Gastroesophageal sphincter (tissue), 4 donors: ENCODE results near the gene SLC26A8. TPM values are rescaled to one million over a fixed set of nuclear protein-coding genes. Genes with fewer than 3 reads are reported as not detected.

ENCODE experiments used
- ATAC-seq: fragments of 150-250 bp; one replicate; pipeline ENCODE4 v1.9.1; 2016; ENCODE audit warnings: mild to moderate bottlenecking, moderate library complexity
- H3K27ac ChIP-seq, 4 donors: fragments of 200-600 bp; sonication (generic) in 3 of 4; 1 replicate in 3 of 4; 2 replicates in 1 of 4; pipeline ENCODE4 v1.5.1; 2016 to 2019
- H3K27me3 ChIP-seq: fragments of 200-600 bp; sonication (generic); one replicate; pipeline ENCODE4 v1.5.1; 2019
- H3K36me3 ChIP-seq, 2 donors: fragments of 200-600 bp; sonication (generic); one replicate each; pipeline ENCODE4 v1.5.1; 2019; ENCODE audit warnings: control low read depth in 1 of 2
- H3K4me1 ChIP-seq, 3 donors: fragments of 200-600 bp; sonication (generic); 1 replicate in 2 of 3; 2 replicates in 1 of 3; pipeline ENCODE4 v1.5.1; 2016 to 2019; ENCODE audit warnings: control low read depth in 2 of 3
- H3K4me3 ChIP-seq, 2 donors: fragments of 200-600 bp; sonication (generic); one replicate each; pipeline ENCODE4 v1.5.1; 2019; ENCODE audit warnings: mild to moderate bottlenecking in 1 of 2, moderate library complexity in 1 of 2
- H3K9me3 ChIP-seq, 3 donors: fragments of 200-600 bp; sonication (generic); one replicate each; pipeline ENCODE4 v1.5.1; 2017 to 2019; ENCODE audit warnings: control low read depth in 2 of 3
- CTCF ChIP-seq, 4 experiments: fragments of 200-600 bp in 2 of 4; fragments of 450-650 bp in 2 of 4; sonication (generic) in 1 of 4; IDR thresholded peaks; one replicate each; pipeline ENCODE4 v1.5.1; 2017 to 2019; ENCODE audit warnings: antibody characterized with exemption in 4 of 4, mild to moderate bottlenecking in 2 of 4, moderate library complexity in 2 of 4
- EP300 ChIP-seq: sonication (generic); formaldehyde crosslinking; IDR thresholded peaks from one replicate; pipeline ENCODE4 v1.6.1; 2017; ENCODE audit warnings: antibody characterized with exemption, mild to moderate bottlenecking
- POLR2A ChIP-seq, 2 donors: fragments of 450-650 bp; IDR thresholded peaks; one replicate each; pipeline ENCODE4 v1.6.1; 2017; ENCODE audit warnings: antibody characterized with exemption in 2 of 2, mild to moderate bottlenecking in 2 of 2, moderate library complexity in 1 of 2
- POLR2AphosphoS5 ChIP-seq: sonication (generic); formaldehyde crosslinking; IDR thresholded peaks from one replicate; pipeline ENCODE4 v1.6.1; 2017; ENCODE audit warnings: antibody characterized with exemption
- WGBS, 2 donors: methylation state at CpG; one replicate each; pipeline ENCODE4 v1.1.5; 2018; ENCODE audit warnings: low coverage in 1 of 2; 5-methylcytosine and 5-hydroxymethylcytosine counted together
- total RNA-seq, 4 donors: library from RNA; depleted of rRNA; stranded (reverse); fragments of >200 nt; gene quantifications; one replicate each; pipeline ENCODE4 v1.1.0, GENCODE V29; 2016

The SLC26A8 gene
- total RNA-seq, 4 donors from 2014 or later, result not detected

GRCh38 chr6:35977308-35977707, 47.1 kb downstream of the SLC26A8 start:
- ATAC-seq, result no peak
- peaks cover 0 to 6% (median 0%) of the 10 kb centered on the region in 3 donors for H3K4me1 ChIP-seq
- no peak overlapping the region for H3K4me3 ChIP-seq
- no peaks in the 10 kb centered on the region for H3K9me3 ChIP-seq
- H3K36me3 ChIP-seq, result no peaks in the 10 kb centered on the region
- H3K27me3 ChIP-seq, result no peaks in the 10 kb centered on the region
- TF ChIP-seq POLR2A (IDR thresholded peaks at IDR 0.05) (no peak), EP300 (no peak), CTCF (IDR thresholded peaks at IDR 0.05) (no peak), POLR2AphosphoS5 (no peak)
- 77 to 91% methylated on average over 4 of the region's 4 CpGs for WGBS, 2 donors
- H3K27ac ChIP-seq, result no peak overlapping the region

- Histone ChIP-seq H3K9me3 (no peaks in the 10 kb centered on the region), H3K4me1 (peaks cover 0 to 7% (median 0%) of the 10 kb centered on the region in 3 donors), H3K36me3 (no peaks in the 10 kb centered on the region), H3K27ac (no peak overlapping the region), H3K27me3 (no peaks in the 10 kb centered on the region), H3K4me3 (no peak overlapping the region)
- 78 to 87% methylated on average over 7 of the region's 9 CpGs for WGBS, 2 donors
- TF ChIP-seq POLR2A (IDR thresholded peaks at IDR 0.05) (no peak), CTCF (IDR thresholded peaks at IDR 0.05) (no peak), EP300 (no peak), POLR2AphosphoS5 (no peak)
- ATAC-seq, result no peak
Observed at GRCh38 chr6:35973670-35974222, 50.7 kb downstream of the SLC26A8 start.

GRCh38 chr6:35972471-35973367, 51.7 kb downstream of the SLC26A8 start:
- Histone ChIP-seq H3K4me1 (peaks cover 0 to 7% (median 0%) of the 10 kb centered on the region in 3 donors), H3K9me3 (no peaks in the 10 kb centered on the region), H3K27ac (no peak overlapping the region), H3K27me3 (no peaks in the 10 kb centered on the region), H3K4me3 (no peak overlapping the region), H3K36me3 (no peaks in the 10 kb centered on the region)
- WGBS, 2 donors, result 50 to 66% methylated on average over 4 to 7 of the region's 7 CpGs
- ATAC-seq, result no peak
- TF ChIP-seq CTCF (IDR thresholded peaks at IDR 0.05), result no peak
- TF ChIP-seq POLR2A (IDR thresholded peaks at IDR 0.05), result no peak
- no peak for TF ChIP-seq EP300
- no peak for TF ChIP-seq POLR2AphosphoS5

GRCh38 chr6:35970181-35970580, 54.3 kb downstream of the SLC26A8 start:
- no peak for TF ChIP-seq CTCF (IDR thresholded peaks at IDR 0.05)
- ATAC-seq, result no peak
- Histone ChIP-seq H3K27me3 (no peaks in the 10 kb centered on the region), H3K9me3 (no peaks in the 10 kb centered on the region), H3K36me3 (no peaks in the 10 kb centered on the region), H3K4me3 (no peak overlapping the region), H3K27ac (no peak overlapping the region), H3K4me1 (peaks cover 0 to 7% (median 0%) of the 10 kb centered on the region in 3 donors)
- WGBS, 2 donors, result 68 to 78% methylated on average over 4 of the region's 4 CpGs

- ATAC-seq, result no peak
- Histone ChIP-seq H3K27me3 (no peaks in the 10 kb centered on the region), H3K4me1 (peaks cover 0 to 7% (median 0%) of the 10 kb centered on the region in 3 donors), H3K36me3 (no peaks in the 10 kb centered on the region), H3K9me3 (no peaks in the 10 kb centered on the region), H3K27ac (no peak overlapping the region), H3K4me3 (no peak overlapping the region)
- TF ChIP-seq POLR2A (IDR thresholded peaks at IDR 0.05) (no peak), CTCF (IDR thresholded peaks at IDR 0.05) (no peak), POLR2AphosphoS5 (no peak), EP300 (no peak)
Observed at GRCh38 chr6:35969646-35970045, 54.8 kb downstream of the SLC26A8 start.
